Measurements from ENCODE around the gene ATP6V1C2.
A peak's percentile ranks its signal among the peaks of the same experiment; 100 is the strongest.

The ATP6V1C2 gene

DNA sequence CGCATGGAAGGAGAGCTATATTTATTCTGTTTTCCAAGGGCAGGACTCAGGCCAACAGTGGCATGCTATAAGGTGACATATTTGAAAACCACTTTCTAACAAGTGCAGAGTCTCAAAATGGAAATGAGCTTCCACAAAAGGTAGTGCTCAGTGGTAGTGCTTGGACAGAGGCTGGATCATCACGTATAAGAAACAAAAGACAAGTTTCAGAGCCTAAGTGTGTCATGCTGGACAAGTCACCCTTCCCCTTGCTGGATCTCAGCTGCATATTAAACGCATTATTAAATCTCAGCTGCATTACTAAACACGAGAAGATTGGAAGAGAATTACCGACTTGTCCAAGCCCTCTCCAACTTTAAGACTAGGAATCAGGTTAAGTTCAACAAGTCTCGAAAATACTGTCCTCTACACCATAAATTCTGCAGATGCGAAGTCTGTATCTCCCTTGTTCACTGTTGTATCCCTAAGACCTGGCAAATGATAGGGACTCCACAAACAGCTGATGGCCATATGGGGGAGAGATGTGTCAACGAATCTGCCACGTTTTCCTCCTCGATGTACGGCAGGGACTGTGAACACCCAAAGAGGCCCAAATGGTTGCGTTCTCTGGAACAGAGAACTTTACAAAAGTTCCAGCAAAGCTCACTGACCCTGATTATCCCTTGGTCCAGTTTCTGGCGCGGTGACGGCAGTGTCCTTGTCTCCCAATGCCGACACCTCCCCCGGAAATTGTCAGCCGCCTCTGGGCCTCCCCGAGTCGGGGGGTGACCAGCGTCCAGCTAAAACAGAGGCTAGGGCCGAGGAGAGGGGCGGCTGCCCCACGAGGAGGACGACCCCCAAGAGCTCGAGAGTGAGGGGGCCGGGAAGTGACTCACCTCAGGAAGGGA is 32.3 kb upstream of the ATP6V1C2 start:
- peak overlapping the region; percentile 79 for H3K4me3 ChIP-seq (ENCODE audit: low read depth, low read length)
- no peak for DNase-seq (ENCODE audit: low read depth)
- TF ChIP-seq, protein P1, sequence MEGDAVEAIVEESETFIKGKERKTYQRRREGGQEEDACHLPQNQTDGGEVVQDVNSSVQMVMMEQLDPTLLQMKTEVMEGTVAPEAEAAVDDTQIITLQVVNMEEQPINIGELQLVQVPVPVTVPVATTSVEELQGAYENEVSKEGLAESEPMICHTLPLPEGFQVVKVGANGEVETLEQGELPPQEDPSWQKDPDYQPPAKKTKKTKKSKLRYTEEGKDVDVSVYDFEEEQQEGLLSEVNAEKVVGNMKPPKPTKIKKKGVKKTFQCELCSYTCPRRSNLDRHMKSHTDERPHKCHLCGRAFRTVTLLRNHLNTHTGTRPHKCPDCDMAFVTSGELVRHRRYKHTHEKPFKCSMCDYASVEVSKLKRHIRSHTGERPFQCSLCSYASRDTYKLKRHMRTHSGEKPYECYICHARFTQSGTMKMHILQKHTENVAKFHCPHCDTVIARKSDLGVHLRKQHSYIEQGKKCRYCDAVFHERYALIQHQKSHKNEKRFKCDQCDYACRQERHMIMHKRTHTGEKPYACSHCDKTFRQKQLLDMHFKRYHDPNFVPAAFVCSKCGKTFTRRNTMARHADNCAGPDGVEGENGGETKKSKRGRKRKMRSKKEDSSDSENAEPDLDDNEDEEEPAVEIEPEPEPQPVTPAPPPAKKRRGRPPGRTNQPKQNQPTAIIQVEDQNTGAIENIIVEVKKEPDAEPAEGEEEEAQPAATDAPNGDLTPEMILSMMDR (IDR thresholded peaks at IDR 0.05; ENCODE audit: insufficient read depth, low read depth, low read length, missing control alignments), result no peak

- no peak overlapping the region for H3K4me3 ChIP-seq (ENCODE audit: low read depth, low read length)
- no peak for DNase-seq (ENCODE audit: low read depth)
- TF ChIP-seq, protein P1 (IDR thresholded peaks at IDR 0.05; ENCODE audit: insufficient read depth, low read depth, low read length, missing control alignments), result no peak
Observed at GRCh38 chr2:10691521-10691920, 29.9 kb upstream of the ATP6V1C2 start.

- TF ChIP-seq, protein P1 (IDR thresholded peaks at IDR 0.05; ENCODE audit: insufficient read depth, low read depth, low read length, missing control alignments), result no peak
- H3K4me3 ChIP-seq (ENCODE audit: low read depth, low read length), result no peak overlapping the region
- DNase-seq (ENCODE audit: low read depth), result no peak
Observed at GRCh38 chr2:10700078-10700803, 21.2 kb upstream of the ATP6V1C2 start.

GRCh38 chr2:10704034-10704594 is 17.3 kb upstream of the ATP6V1C2 start:
- TF ChIP-seq, protein P1 (IDR thresholded peaks at IDR 0.05; ENCODE audit: insufficient read depth, low read depth, low read length, missing control alignments), result no peak
- no peak for DNase-seq (ENCODE audit: low read depth)
- H3K4me3 ChIP-seq (ENCODE audit: low read depth, low read length), result no peak overlapping the region

DNA sequence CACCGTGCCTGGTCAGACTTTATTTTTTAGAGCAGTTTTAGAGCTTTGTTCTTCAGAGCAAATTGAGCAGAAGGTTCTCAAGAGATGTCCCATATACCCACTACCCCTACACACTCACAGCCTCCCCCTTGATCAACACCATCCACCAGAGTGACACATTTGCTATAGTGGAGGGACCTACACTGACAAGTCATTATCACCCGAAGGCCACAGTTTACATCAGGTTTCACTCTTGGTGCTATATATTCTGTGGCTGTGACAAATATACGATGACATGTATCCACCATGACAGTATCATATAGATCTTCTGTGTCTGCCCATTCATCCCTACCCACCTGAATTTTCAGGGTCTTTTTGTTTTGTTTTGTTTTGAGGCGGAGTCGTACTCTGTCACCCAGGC is 15.4 kb upstream of the ATP6V1C2 start:
- DNase-seq (ENCODE audit: low read depth), result no peak
- TF ChIP-seq, protein P1 (IDR thresholded peaks at IDR 0.05; ENCODE audit: insufficient read depth, low read depth, low read length, missing control alignments), result no peak
- no peak overlapping the region for H3K4me3 ChIP-seq (ENCODE audit: low read depth, low read length)

GRCh38 chr2:10707831-10708230 is 13.6 kb upstream of the ATP6V1C2 start:
- H3K4me3 ChIP-seq (ENCODE audit: low read depth, low read length), result no peak overlapping the region
- no peak for DNase-seq (ENCODE audit: low read depth)
- TF ChIP-seq, protein P1 (IDR thresholded peaks at IDR 0.05; ENCODE audit: insufficient read depth, low read depth, low read length, missing control alignments), result no peak

All from GM12865 (cell line).